ENCODE measurements around the gene NIN. TPM values are rescaled to one million over a fixed set of nuclear protein-coding genes. Genes with fewer than 3 reads are reported as not detected.

Gene NIN
- total RNA-seq, 4 donors from 2014 or later = 22.7 to 32.2 (median 28.5) TPM

GRCh38 chr14:50808053-50808452, 22.9 kb downstream of the NIN start:
- TF ChIP-seq CTCF (IDR thresholded peaks at IDR 0.05) (no peak), POLR2A (IDR thresholded peaks at IDR 0.05) (no peak)
- DNase-seq (ENCODE audit: low spot score in 2 of 2) = no peak
- H3K4me3 ChIP-seq (ENCODE audit: low read depth, poor library complexity, severe bottlenecking) = no peak overlapping the region
- intact Hi-C loops (cut with DNase I; ENCODE audit: low total_unique reads) = no loop called here
- WGBS, 2 donors = 84 to 88% methylated on average over 5 of the region's 5 CpGs

- no peak overlapping the region for H3K4me3 ChIP-seq (ENCODE audit: low read depth, poor library complexity, severe bottlenecking)
- DNase-seq (ENCODE audit: low spot score in 2 of 2) = no peak
- TF ChIP-seq POLR2A (IDR thresholded peaks at IDR 0.05) (no peak), CTCF (IDR thresholded peaks at IDR 0.05) (no peak)
- WGBS, 2 donors = 73 to 76% methylated on average over 3 of the region's 3 CpGs
- intact Hi-C loops (cut with DNase I; ENCODE audit: low total_unique reads) = no loop called here
These were observed 24.6 kb downstream of the NIN start for GRCh38 chr14:50806241-50806933.

GRCh38 chr14:50805396-50805795, 25.6 kb downstream of the NIN start:
- WGBS, 2 donors = 98 to 100% methylated on average over 3 of the region's 3 CpGs
- TF ChIP-seq CTCF (IDR thresholded peaks at IDR 0.05) (no peak), POLR2A (IDR thresholded peaks at IDR 0.05) (no peak)
- DNase-seq (ENCODE audit: low spot score in 2 of 2) = no peak
- intact Hi-C loops (cut with DNase I; ENCODE audit: low total_unique reads) = no loop called here
- H3K4me3 ChIP-seq (ENCODE audit: low read depth, poor library complexity, severe bottlenecking) = no peak overlapping the region

- DNase-seq (ENCODE audit: low spot score in 2 of 2) = no peak
- no peak for TF ChIP-seq CTCF (IDR thresholded peaks at IDR 0.05)
- TF ChIP-seq POLR2A (IDR thresholded peaks at IDR 0.05) = no peak
- no peak overlapping the region for H3K4me3 ChIP-seq (ENCODE audit: low read depth, poor library complexity, severe bottlenecking)
- intact Hi-C loops (cut with DNase I; ENCODE audit: low total_unique reads) = no loop called here
- 45 to 60% methylated on average over 5 of the region's 5 CpGs for WGBS, 2 donors
These were observed 26.7 kb downstream of the NIN start for GRCh38 chr14:50804181-50804721.

- intact Hi-C loops (cut with DNase I; ENCODE audit: low total_unique reads) = no loop called here
- H3K4me3 ChIP-seq (ENCODE audit: low read depth, poor library complexity, severe bottlenecking) = no peak overlapping the region
- DNase-seq (ENCODE audit: low spot score in 2 of 2) = no peak
- no peak for TF ChIP-seq CTCF (IDR thresholded peaks at IDR 0.05)
- no peak for TF ChIP-seq POLR2A (IDR thresholded peaks at IDR 0.05)
- WGBS, 2 donors = 65 to 70% methylated on average over 1 of the region's 1 CpG
These were observed 29.3 kb downstream of the NIN start for GRCh38 chr14:50801706-50802105.

GRCh38 chr14:50800032-50800431, 30.9 kb downstream of the NIN start:
- no peak overlapping the region for H3K4me3 ChIP-seq (ENCODE audit: low read depth, poor library complexity, severe bottlenecking)
- 83 to 97% methylated on average over 1 of the region's 1 CpG for WGBS, 2 donors
- no peak for TF ChIP-seq CTCF (IDR thresholded peaks at IDR 0.05)
- no peak for TF ChIP-seq POLR2A (IDR thresholded peaks at IDR 0.05)
- intact Hi-C loops (cut with DNase I; ENCODE audit: low total_unique reads) = no loop called here
- DNase-seq (ENCODE audit: low spot score in 2 of 2) = no peak

Data from lower leg skin (tissue), 4 donors.